ENCODE data around the gene HS6ST1. TPM values are rescaled to one million over a fixed set of nuclear protein-coding genes. Genes with fewer than 3 reads are reported as not detected.

Gene HS6ST1
- total RNA-seq, 1 donor from 2014 or later, result 23.3 TPM

GRCh38 chr2:128276878-128277675, 41.6 kb downstream of the HS6ST1 start:
- peaks cover 9% of the 10 kb centered on the region for H3K4me1 Mint-ChIP-seq (ENCODE audit: unreplicated experiment)
- H3K36me3 Mint-ChIP-seq (ENCODE audit: low read depth, unreplicated experiment), result peaks cover 15% of the 10 kb centered on the region
- peaks cover 8% of the 10 kb centered on the region for H3K27me3 Mint-ChIP-seq (ENCODE audit: unreplicated experiment)
- H3K9me3 Mint-ChIP-seq (ENCODE audit: unreplicated experiment), result peaks cover 6% of the 10 kb centered on the region
- no peak overlapping the region for H3K4me3 Mint-ChIP-seq (ENCODE audit: unreplicated experiment)
- H3K27ac Mint-ChIP-seq (ENCODE audit: unreplicated experiment), result no peak overlapping the region
- no peak for DNase-seq (ENCODE audit: low spot score)
- TF ChIP-seq CTCF (IDR thresholded peaks at IDR 0.05; ENCODE audit: unreplicated experiment), result no peak

- H3K4me3 Mint-ChIP-seq (ENCODE audit: unreplicated experiment), result no peak overlapping the region
- no peak for TF ChIP-seq CTCF (IDR thresholded peaks at IDR 0.05; ENCODE audit: unreplicated experiment)
- DNase-seq (ENCODE audit: low spot score), result no peak
- peaks cover under 1% of the 10 kb centered on the region for H3K4me1 Mint-ChIP-seq (ENCODE audit: unreplicated experiment)
- H3K36me3 Mint-ChIP-seq (ENCODE audit: low read depth, unreplicated experiment), result peaks cover 15% of the 10 kb centered on the region
- peaks cover 3% of the 10 kb centered on the region for H3K27me3 Mint-ChIP-seq (ENCODE audit: unreplicated experiment)
- H3K9me3 Mint-ChIP-seq (ENCODE audit: unreplicated experiment), result peaks cover 6% of the 10 kb centered on the region
- no peak overlapping the region for H3K27ac Mint-ChIP-seq (ENCODE audit: unreplicated experiment)
Measured at GRCh38 chr2:128275498-128276045, 43.1 kb downstream of the HS6ST1 start.

- no peak for DNase-seq (ENCODE audit: low spot score)
- peaks cover 15% of the 10 kb centered on the region for H3K36me3 Mint-ChIP-seq (ENCODE audit: low read depth, unreplicated experiment)
- peaks cover 3% of the 10 kb centered on the region for H3K27me3 Mint-ChIP-seq (ENCODE audit: unreplicated experiment)
- H3K27ac Mint-ChIP-seq (ENCODE audit: unreplicated experiment), result no peak overlapping the region
- H3K4me3 Mint-ChIP-seq (ENCODE audit: unreplicated experiment), result peak overlapping the region; percentile 25
- no peaks in the 10 kb centered on the region for H3K4me1 Mint-ChIP-seq (ENCODE audit: unreplicated experiment)
- H3K9me3 Mint-ChIP-seq (ENCODE audit: unreplicated experiment), result peaks cover 6% of the 10 kb centered on the region
- TF ChIP-seq CTCF (IDR thresholded peaks at IDR 0.05; ENCODE audit: unreplicated experiment), result no peak
Measured at GRCh38 chr2:128274218-128274617, 44.5 kb downstream of the HS6ST1 start.

- H3K27ac Mint-ChIP-seq (ENCODE audit: unreplicated experiment), result no peak overlapping the region
- DNase-seq (ENCODE audit: low spot score), result no peak
- H3K9me3 Mint-ChIP-seq (ENCODE audit: unreplicated experiment), result peaks cover 6% of the 10 kb centered on the region
- no peak for TF ChIP-seq CTCF (IDR thresholded peaks at IDR 0.05; ENCODE audit: unreplicated experiment)
- H3K27me3 Mint-ChIP-seq (ENCODE audit: unreplicated experiment), result peaks cover 4% of the 10 kb centered on the region
- H3K4me3 Mint-ChIP-seq (ENCODE audit: unreplicated experiment), result peak overlapping the region; percentile 25
- no peaks in the 10 kb centered on the region for H3K4me1 Mint-ChIP-seq (ENCODE audit: unreplicated experiment)
- peaks cover 15% of the 10 kb centered on the region for H3K36me3 Mint-ChIP-seq (ENCODE audit: low read depth, unreplicated experiment)
Measured at GRCh38 chr2:128273469-128274081, 45.1 kb downstream of the HS6ST1 start.
